Ectodermal cell (in vitro differentiated cells): ENCODE measurements around the gene RNF11.

Source experiments
- H3K27ac ChIP-seq: 2 replicates; pipeline ENCODE4 v1.7.0; 2013; ENCODE audit warnings: mild to moderate bottlenecking, low read depth, low read length; ENCODE audit not compliant: insufficient read depth, poor library complexity, severe bottlenecking
- H3K27me3 ChIP-seq: 2 replicates; pipeline ENCODE4 v1.7.0; 2013; ENCODE audit warnings: mild to moderate bottlenecking, low read length; ENCODE audit not compliant: insufficient read depth, control insufficient read depth, poor library complexity, severe bottlenecking
- H3K36me3 ChIP-seq: one replicate; pipeline ENCODE4 v1.7.0; 2013; ENCODE audit warnings: low read length; ENCODE audit not compliant: control insufficient read depth, insufficient read depth
- H3K4me1 ChIP-seq: one replicate; pipeline ENCODE4 v1.7.0; 2013; ENCODE audit warnings: low read length; ENCODE audit not compliant: control insufficient read depth, insufficient read depth
- H3K4me3 ChIP-seq: 2 replicates; pipeline ENCODE4 v1.7.0; 2013; ENCODE audit warnings: low read depth, low read length, control low read depth; ENCODE audit not compliant: insufficient read depth
- H3K9me3 ChIP-seq: 2 replicates; pipeline ENCODE4 v1.7.0; 2013; ENCODE audit warnings: mild to moderate bottlenecking, low read length, moderate library complexity; ENCODE audit not compliant: control insufficient read depth
- WGBS, 2 experiments: methylation state at CpG; one replicate each; pipeline ENCODE4 v1.1.7; 2013; ENCODE audit warnings: missing lambda C conversion rate in 2 of 2; 5-methylcytosine and 5-hydroxymethylcytosine counted together

The RNF11 gene

GRCh38 chr1:51255331-51255730 lies 19.3 kb downstream of the RNF11 start:
- Histone ChIP-seq H3K4me3 (no peak overlapping the region), H3K9me3 (no peaks in the 10 kb centered on the region), H3K36me3 (no peaks in the 10 kb centered on the region), H3K27me3 (no peaks in the 10 kb centered on the region), H3K27ac (no peak overlapping the region), H3K4me1 (peaks cover under 1% of the 10 kb centered on the region)
- WGBS, 2 experiments: 80 to 91% methylated on average over 3 of the region's 3 CpGs

GRCh38 chr1:51263147-51263877 lies 27.2 kb downstream of the RNF11 start:
- Histone ChIP-seq H3K27ac (no peak overlapping the region), H3K4me1 (peaks cover 3% of the 10 kb centered on the region), H3K4me3 (no peak overlapping the region), H3K9me3 (no peaks in the 10 kb centered on the region), H3K27me3 (no peaks in the 10 kb centered on the region), H3K36me3 (no peaks in the 10 kb centered on the region)
- WGBS, 2 experiments: 88 to 93% methylated on average over 3 to 4 of the region's 4 CpGs

- H3K4me1 ChIP-seq: peaks cover 3% of the 10 kb centered on the region
- no peaks in the 10 kb centered on the region for H3K9me3 ChIP-seq
- no peak overlapping the region for H3K4me3 ChIP-seq
- H3K36me3 ChIP-seq: no peaks in the 10 kb centered on the region
- WGBS, 2 experiments: 85 to 87% methylated on average over 3 of the region's 3 CpGs
- no peaks in the 10 kb centered on the region for H3K27me3 ChIP-seq
- H3K27ac ChIP-seq: no peak overlapping the region
These were observed 28.4 kb downstream of the RNF11 start for GRCh38 chr1:51264451-51264850.

- Histone ChIP-seq H3K27me3 (no peaks in the 10 kb centered on the region), H3K27ac (no peak overlapping the region), H3K36me3 (no peaks in the 10 kb centered on the region), H3K9me3 (no peaks in the 10 kb centered on the region), H3K4me3 (no peak overlapping the region), H3K4me1 (no peaks in the 10 kb centered on the region)
- WGBS, 2 experiments: 96 to 99% methylated on average over 4 of the region's 4 CpGs
These were observed 29.5 kb downstream of the RNF11 start for GRCh38 chr1:51265618-51266017.

GRCh38 chr1:51266181-51266580 lies 30.1 kb downstream of the RNF11 start:
- Histone ChIP-seq H3K36me3 (no peaks in the 10 kb centered on the region), H3K4me3 (no peak overlapping the region), H3K27ac (no peak overlapping the region), H3K4me1 (no peaks in the 10 kb centered on the region), H3K9me3 (no peaks in the 10 kb centered on the region), H3K27me3 (no peaks in the 10 kb centered on the region)
- 89 to 91% methylated on average over 2 of the region's 2 CpGs for WGBS, 2 experiments

- Histone ChIP-seq H3K27ac (no peak overlapping the region), H3K4me1 (no peaks in the 10 kb centered on the region), H3K4me3 (no peak overlapping the region), H3K36me3 (no peaks in the 10 kb centered on the region), H3K9me3 (no peaks in the 10 kb centered on the region), H3K27me3 (no peaks in the 10 kb centered on the region)
- WGBS, 2 experiments: 97% methylated on average over 4 of the region's 4 CpGs
These were observed 30.7 kb downstream of the RNF11 start for GRCh38 chr1:51266791-51267190.

GRCh38 chr1:51268634-51269033 lies 32.6 kb downstream of the RNF11 start:
- H3K4me1 ChIP-seq: no peaks in the 10 kb centered on the region
- 87 to 94% methylated on average over 1 of the region's 2 CpGs for WGBS, 2 experiments
- H3K36me3 ChIP-seq: no peaks in the 10 kb centered on the region
- no peak overlapping the region for H3K27ac ChIP-seq
- no peak overlapping the region for H3K4me3 ChIP-seq
- no peaks in the 10 kb centered on the region for H3K27me3 ChIP-seq
- H3K9me3 ChIP-seq: no peaks in the 10 kb centered on the region

GRCh38 chr1:51270751-51271150 lies 34.7 kb downstream of the RNF11 start:
- Histone ChIP-seq H3K27ac (no peak overlapping the region), H3K4me1 (no peaks in the 10 kb centered on the region), H3K27me3 (no peaks in the 10 kb centered on the region), H3K9me3 (no peaks in the 10 kb centered on the region), H3K4me3 (no peak overlapping the region), H3K36me3 (no peaks in the 10 kb centered on the region)

GRCh38 chr1:51272916-51273315 lies 36.8 kb downstream of the RNF11 start:
- no peaks in the 10 kb centered on the region for H3K4me1 ChIP-seq
- H3K27me3 ChIP-seq: no peaks in the 10 kb centered on the region
- no peak overlapping the region for H3K4me3 ChIP-seq
- no peak overlapping the region for H3K27ac ChIP-seq
- no peaks in the 10 kb centered on the region for H3K36me3 ChIP-seq
- no peaks in the 10 kb centered on the region for H3K9me3 ChIP-seq

- Histone ChIP-seq H3K4me1 (no peaks in the 10 kb centered on the region), H3K36me3 (no peaks in the 10 kb centered on the region), H3K4me3 (no peak overlapping the region), H3K9me3 (no peaks in the 10 kb centered on the region), H3K27ac (no peak overlapping the region), H3K27me3 (no peaks in the 10 kb centered on the region)
- 95 to 99% methylated on average over 6 of the region's 6 CpGs for WGBS, 2 experiments
These were observed 38.6 kb downstream of the RNF11 start for GRCh38 chr1:51274676-51275075.

GRCh38 chr1:51276286-51276685 lies 40.2 kb downstream of the RNF11 start:
- Histone ChIP-seq H3K9me3 (no peaks in the 10 kb centered on the region), H3K36me3 (no peaks in the 10 kb centered on the region), H3K4me1 (no peaks in the 10 kb centered on the region), H3K4me3 (no peak overlapping the region), H3K27me3 (no peaks in the 10 kb centered on the region), H3K27ac (no peak overlapping the region)
- 92 to 94% methylated on average over 7 of the region's 7 CpGs for WGBS, 2 experiments
